ENCODE results near the gene LHX8. TPM values are rescaled to one million over a fixed set of nuclear protein-coding genes. Genes with fewer than 3 reads are reported as not detected.

Gene LHX8
- total RNA-seq, 1 donor from 2014 or later = 0.52 TPM

DNA sequence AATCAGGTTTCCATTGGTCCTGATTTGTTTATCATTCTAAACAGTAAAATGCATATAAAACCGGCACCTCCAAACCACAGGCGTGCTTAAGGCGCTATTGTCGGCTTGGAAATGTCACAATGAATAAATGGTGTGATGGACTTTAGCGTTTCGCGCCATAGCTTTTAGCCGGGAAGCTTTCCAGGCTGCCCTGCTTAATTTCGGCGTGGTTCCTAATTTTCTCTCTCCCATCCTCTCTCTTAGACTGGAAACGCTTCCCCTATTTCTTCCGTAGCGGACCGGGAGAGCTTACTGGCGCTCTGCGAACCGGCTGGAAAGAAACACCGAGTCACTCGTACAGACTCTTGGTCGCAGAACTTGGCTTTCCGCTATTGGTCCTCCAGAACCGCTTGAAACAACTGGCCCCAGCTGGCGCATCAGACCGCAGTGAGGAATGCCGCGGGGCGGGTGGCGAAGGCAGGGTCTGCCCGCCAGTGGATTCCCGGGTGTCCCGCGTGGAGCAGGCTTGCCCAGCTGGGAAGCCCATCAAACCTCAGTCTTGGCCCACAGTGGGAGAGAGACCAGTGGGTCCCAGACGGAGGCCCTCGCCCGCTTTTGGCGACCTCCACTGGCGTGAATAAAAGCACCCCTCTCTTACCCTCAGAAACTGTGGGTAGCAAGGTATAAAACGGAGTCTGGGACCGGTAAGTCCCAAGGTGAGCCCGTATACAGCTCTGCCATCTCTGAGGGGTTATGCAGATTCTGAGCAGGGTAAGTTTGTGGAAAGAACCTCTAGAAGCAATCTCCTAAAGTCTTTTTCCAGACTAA lies 4.0 kb upstream of the LHX8 start:
- Histone ChIP-seq H3K79me2 (ENCODE audit: insufficient read depth, low read length) (no peaks in the 10 kb centered on the region), H2AFZ (ENCODE audit: low read depth, low read length) (no peak overlapping the region), H3K9ac (ENCODE audit: low read length) (no peak overlapping the region), H3K27ac (ENCODE audit: low read depth, low read length) (no peak overlapping the region), H3K27me3 (ENCODE audit: insufficient read depth, low read length) (peaks cover 97% of the 10 kb centered on the region), H3K4me1 (ENCODE audit: insufficient read depth, low read length) (no peaks in the 10 kb centered on the region), H3K4me3 (ENCODE audit: insufficient read depth, low read depth, low read length) (no peak overlapping the region), H3K9me3 (ENCODE audit: insufficient read depth, low read depth, low read length) (peaks cover 4% of the 10 kb centered on the region), H3K36me3 (ENCODE audit: insufficient read depth, low read length) (no peaks in the 10 kb centered on the region), H3K4me2 (ENCODE audit: low read length) (no peak overlapping the region), H4K20me1 (ENCODE audit: insufficient read depth, low read length) (no peaks in the 10 kb centered on the region)
- Mint-ChIP-seq H3K4me3 (ENCODE audit: unreplicated experiment) (peak overlapping the region; percentile 70), H3K9me3 (ENCODE audit: unreplicated experiment) (peaks cover 7% of the 10 kb centered on the region), H3K4me1 (ENCODE audit: low read depth, unreplicated experiment) (peaks cover 24% of the 10 kb centered on the region), H3K27ac (ENCODE audit: unreplicated experiment) (no peak overlapping the region), H3K36me3 (ENCODE audit: low read depth, unreplicated experiment) (no peaks in the 10 kb centered on the region), H3K27me3 (ENCODE audit: low read depth, unreplicated experiment) (peaks cover 84% of the 10 kb centered on the region)
- no peak for DNase-seq (ENCODE audit: low read depth)
- TF ChIP-seq, protein P1, sequence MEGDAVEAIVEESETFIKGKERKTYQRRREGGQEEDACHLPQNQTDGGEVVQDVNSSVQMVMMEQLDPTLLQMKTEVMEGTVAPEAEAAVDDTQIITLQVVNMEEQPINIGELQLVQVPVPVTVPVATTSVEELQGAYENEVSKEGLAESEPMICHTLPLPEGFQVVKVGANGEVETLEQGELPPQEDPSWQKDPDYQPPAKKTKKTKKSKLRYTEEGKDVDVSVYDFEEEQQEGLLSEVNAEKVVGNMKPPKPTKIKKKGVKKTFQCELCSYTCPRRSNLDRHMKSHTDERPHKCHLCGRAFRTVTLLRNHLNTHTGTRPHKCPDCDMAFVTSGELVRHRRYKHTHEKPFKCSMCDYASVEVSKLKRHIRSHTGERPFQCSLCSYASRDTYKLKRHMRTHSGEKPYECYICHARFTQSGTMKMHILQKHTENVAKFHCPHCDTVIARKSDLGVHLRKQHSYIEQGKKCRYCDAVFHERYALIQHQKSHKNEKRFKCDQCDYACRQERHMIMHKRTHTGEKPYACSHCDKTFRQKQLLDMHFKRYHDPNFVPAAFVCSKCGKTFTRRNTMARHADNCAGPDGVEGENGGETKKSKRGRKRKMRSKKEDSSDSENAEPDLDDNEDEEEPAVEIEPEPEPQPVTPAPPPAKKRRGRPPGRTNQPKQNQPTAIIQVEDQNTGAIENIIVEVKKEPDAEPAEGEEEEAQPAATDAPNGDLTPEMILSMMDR (IDR thresholded peaks at IDR 0.05; ENCODE audit: insufficient read depth, low read depth, low read length) = no peak
- TF ChIP-seq EZH2 (IDR thresholded peaks at IDR 0.05; ENCODE audit: insufficient read depth, low read length) = peak; percentile 75
- no peak for FAIRE-seq

DNA sequence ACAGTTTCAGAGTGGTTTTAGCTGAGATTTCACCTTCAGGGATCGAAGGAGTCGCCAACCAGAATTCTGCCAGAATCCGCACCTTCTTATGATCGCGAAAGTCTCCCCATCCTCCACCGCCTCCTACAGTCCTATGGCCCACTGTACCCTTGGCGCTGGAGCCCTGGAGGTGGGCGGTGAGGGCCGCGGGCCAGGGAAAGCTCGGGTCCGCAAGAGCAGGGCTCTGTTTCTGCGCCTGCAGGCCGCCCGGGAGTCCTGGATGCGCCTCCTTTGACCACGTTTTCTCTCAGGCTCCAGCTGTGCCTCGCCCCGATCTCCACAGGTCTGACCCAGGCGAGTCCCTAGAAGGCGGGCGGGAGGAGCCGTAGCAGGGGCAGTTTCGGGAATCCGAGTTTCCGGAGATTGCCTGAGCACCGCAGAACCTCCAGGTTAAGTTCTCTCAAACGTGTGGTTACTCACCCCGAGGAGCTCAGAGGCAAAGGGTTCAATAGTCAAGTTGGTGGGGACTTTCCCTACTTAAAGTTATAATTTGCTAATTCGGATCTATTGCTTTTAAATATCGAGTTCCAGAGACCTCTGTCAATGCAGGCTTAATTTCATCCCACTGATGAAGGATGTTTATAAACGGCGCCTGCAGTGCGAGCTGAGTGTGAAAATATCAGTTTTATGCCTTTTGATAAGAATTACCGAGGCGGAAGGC lies 3.2 kb upstream of the LHX8 start:
- H3K36me3 Mint-ChIP-seq (ENCODE audit: low read depth, unreplicated experiment) = no peaks in the 10 kb centered on the region
- H3K4me2 ChIP-seq (ENCODE audit: low read length) = no peak overlapping the region
- peak overlapping the region; percentile 60 for H3K4me3 Mint-ChIP-seq (ENCODE audit: unreplicated experiment)
- H3K4me1 ChIP-seq (ENCODE audit: insufficient read depth, low read length) = no peaks in the 10 kb centered on the region
- peaks cover 89% of the 10 kb centered on the region for H3K27me3 Mint-ChIP-seq (ENCODE audit: low read depth, unreplicated experiment)
- no peak overlapping the region for H3K27ac ChIP-seq (ENCODE audit: low read depth, low read length)
- H3K27ac Mint-ChIP-seq (ENCODE audit: unreplicated experiment) = no peak overlapping the region
- peaks cover 27% of the 10 kb centered on the region for H3K4me1 Mint-ChIP-seq (ENCODE audit: low read depth, unreplicated experiment)
- FAIRE-seq (no peak), DNase-seq (ENCODE audit: low read depth) (no peak)
- peaks cover 4% of the 10 kb centered on the region for H3K9me3 ChIP-seq (ENCODE audit: insufficient read depth, low read depth, low read length)
- H4K20me1 ChIP-seq (ENCODE audit: insufficient read depth, low read length) = no peaks in the 10 kb centered on the region
- peaks cover 5% of the 10 kb centered on the region for H3K9me3 Mint-ChIP-seq (ENCODE audit: unreplicated experiment)
- H2AFZ ChIP-seq (ENCODE audit: low read depth, low read length) = no peak overlapping the region
- H3K36me3 ChIP-seq (ENCODE audit: insufficient read depth, low read length) = no peaks in the 10 kb centered on the region
- TF ChIP-seq EZH2 (IDR thresholded peaks at IDR 0.05; ENCODE audit: insufficient read depth, low read length) = peak; percentile 29
- TF ChIP-seq, protein P1 (IDR thresholded peaks at IDR 0.05; ENCODE audit: insufficient read depth, low read depth, low read length) = no peak
- no peaks in the 10 kb centered on the region for H3K79me2 ChIP-seq (ENCODE audit: insufficient read depth, low read length)
- no peak overlapping the region for H3K4me3 ChIP-seq (ENCODE audit: insufficient read depth, low read depth, low read length)
- peaks cover 100% of the 10 kb centered on the region for H3K27me3 ChIP-seq (ENCODE audit: insufficient read depth, low read length)
- H3K9ac ChIP-seq (ENCODE audit: low read length) = no peak overlapping the region
